Panc1 (cell line): ENCODE data around the gene RILPL1. TPM values are rescaled to one million over a fixed set of nuclear protein-coding genes. Genes with fewer than 3 reads are reported as not detected.
"Not testable (repeated sequence)": the region's sequence is repeated elsewhere in the genome, so short reads cannot be mapped to it uniquely, and the experiment has no call there.

ENCODE experiments used
- ATAC-seq: fragments of 200-7000 bp; cut with Tn5 transposase; 2 replicates; pipeline ENCODE4 v1.9.1; 2020; ENCODE audit warnings: mild to moderate bottlenecking, moderate library complexity
- BruUV-seq: library from RNA; stranded (reverse); fragments of 400-500 nt; replicated peaks from 2 replicates; lab custom pipeline; 2021; lab: Mats Ljungman, UMichigan
- CTCF ChIA-PET: fragments of 300-600 bp; sonication (Branson Sonifier 250); formaldehyde crosslinking; loops from one replicate; lab custom pipeline; 2022; ENCODE audit warnings: antibody characterized with exemption; lab: Charles Lee
- POLR2A ChIA-PET: fragments of 300-600 bp; sonication (Branson Sonifier 250); formaldehyde crosslinking; loops from one replicate; lab custom pipeline; 2022; ENCODE audit warnings: antibody characterized with exemption; lab: Charles Lee
- DNase-seq: peaks from one replicate; pipeline ENCODE4 v3.0.0-alpha.2; 2010; ENCODE audit warnings: low read depth, low spot score
- H3K27ac ChIP-seq: 2 replicates; pipeline ENCODE4 v1.5.1; 2011; ENCODE audit warnings: mild to moderate bottlenecking, low read length, inconsistent platforms
- H3K27me3 ChIP-seq: fragments of 200-500 bp; sonication (Bioruptor generic); 2 replicates; pipeline ENCODE4 v1.6.0; 2014; ENCODE audit warnings: low read length, inconsistent platforms; ENCODE audit not compliant: control insufficient read depth, insufficient read depth
- H3K36me3 ChIP-seq: fragments of 200-500 bp; sonication (Bioruptor generic); 2 replicates; pipeline ENCODE4 v1.5.1; 2014; ENCODE audit warnings: inconsistent platforms, mild to moderate bottlenecking, low read length, moderate library complexity; ENCODE audit not compliant: control insufficient read depth, insufficient read depth
- H3K4me1 ChIP-seq: 2 replicates; pipeline ENCODE4 v1.5.1; 2011; ENCODE audit warnings: inconsistent platforms, mild to moderate bottlenecking, low read length, moderate library complexity; ENCODE audit not compliant: control insufficient read depth, insufficient read depth
- H3K4me3 ChIP-seq, 2 experiments: 2 replicates each; pipeline ENCODE4 v1.5.1; 2011 to 2012; ENCODE audit warnings: low read depth in 2 of 2, low read length in 2 of 2, mild to moderate bottlenecking in 2 of 2, inconsistent platforms in 1 of 2, moderate library complexity in 1 of 2
- H3K9me3 ChIP-seq: fragments of 200-500 bp; sonication (Bioruptor generic); 2 replicates; pipeline ENCODE4 v1.5.1; 2014; ENCODE audit warnings: low read depth, mild to moderate bottlenecking, inconsistent platforms, low read length, moderate library complexity; ENCODE audit not compliant: control insufficient read depth, insufficient read depth
- CTCF ChIP-seq: fragments of 450-650 bp; IDR thresholded peaks from 2 replicates; pipeline ENCODE4 v1.5.1; 2017; ENCODE audit warnings: mild to moderate bottlenecking
- POLR2AphosphoS5 ChIP-seq: IDR thresholded peaks from 2 replicates; pipeline ENCODE4 v1.6.1; 2012; ENCODE audit warnings: mild to moderate bottlenecking, low read depth, low read length, moderate library complexity
- REST ChIP-seq, 2 experiments: IDR thresholded peaks; 2 replicates each; pipeline ENCODE4 v1.6.1; 2011 to 2012; ENCODE audit warnings: low read depth in 2 of 2, control low read depth in 1 of 2, low read length in 1 of 2, mild to moderate bottlenecking in 1 of 2, moderate library complexity in 1 of 2; ENCODE audit not compliant: insufficient read depth in 1 of 2
- SIN3A ChIP-seq: IDR thresholded peaks from 2 replicates; pipeline ENCODE4 v1.6.1; 2012; ENCODE audit warnings: low read depth, mild to moderate bottlenecking, low read length, moderate library complexity, borderline replicate concordance; ENCODE audit not compliant: insufficient read depth
- TCF7L2 ChIP-seq: IDR thresholded peaks from 2 replicates; pipeline ENCODE4 v1.6.1; 2011; ENCODE audit warnings: mild to moderate bottlenecking, low read depth, low read length, inconsistent platforms
- in situ Hi-C: cut with HindIII; loops from 2 replicates; pipeline ENCODE4 v1.10.0; 2016; ENCODE audit warnings: low sequenced_read_pairs, low pct_unique_long_range_greater_than_20kb
- intact Hi-C: fragments of 100-400 bp; cut with micrococcal nuclease; formaldehyde crosslinking; loops from one replicate; pipeline ENCODE4 v1.10.0; 2022; ENCODE audit not compliant: unreplicated experiment
- total RNA-seq: library from RNA; stranded (reverse); gene quantifications from one replicate; pipeline ENCODE4 v1.2.1, GENCODE V29; 2021; ENCODE audit not compliant: unreplicated experiment

RILPL1 gene
- total RNA-seq, 1 experiment from 2014 or later = 16.2 TPM

- Histone ChIP-seq H3K4me1 (no peaks in the 10 kb centered on the region), H3K36me3 (no peaks in the 10 kb centered on the region), H3K9me3 (no peaks in the 10 kb centered on the region), H3K27me3 (no peaks in the 10 kb centered on the region), H3K27ac (no peak overlapping the region), H3K4me3 (no peak overlapping the region)
- no peak for DNase-seq
- TF ChIP-seq POLR2AphosphoS5 = no peak
- POLR2A ChIA-PET = interaction anchor here (0.5 to 0.6 kb wide), 2 partner anchors 104 to 127 kb away, joined by 5 to 7 read pairs; no protein-coding TSS in a partner anchor
- in situ Hi-C loops = no loop called here
- intact Hi-C loops = no loop called here
- BruUV-seq = no TSS peak
- CTCF ChIA-PET = no interaction called here
- no peak for ATAC-seq
These were observed 36.5 kb downstream of the RILPL1 start for GRCh38 chr12:123497065-123497464.

- no peak for DNase-seq
- ChIA-PET POLR2A (interaction anchor here (0.7 kb wide), 1 partner anchor 11 kb away, joined by 6 read pairs; no protein-coding TSS in a partner anchor), CTCF (no interaction called here)
- ATAC-seq = peak; percentile 56
- no peak overlapping the region for H3K4me3 ChIP-seq
- no peaks in the 10 kb centered on the region for H3K9me3 ChIP-seq
- in situ Hi-C loops = no loop called here
- no peaks in the 10 kb centered on the region for H3K27me3 ChIP-seq
- no TSS peak for BruUV-seq
- H3K4me1 ChIP-seq = no peaks in the 10 kb centered on the region
- no peak for TF ChIP-seq TCF7L2
- TF ChIP-seq REST (IDR thresholded peaks at IDR 0.05; ENCODE audit: insufficient read depth in 1 of 2, low read depth in 2 of 2, low read length in 1 of 2) = no peak
- TF ChIP-seq SIN3A = no peak
- TF ChIP-seq CTCF = no peak
- no peak for TF ChIP-seq POLR2AphosphoS5
- intact Hi-C loops = no loop called here
- H3K36me3 ChIP-seq = no peaks in the 10 kb centered on the region
- H3K27ac ChIP-seq = no peak overlapping the region
These were observed 39.2 kb downstream of the RILPL1 start for GRCh38 chr12:123494124-123494851.

GRCh38 chr12:123492339-123493039 is 41.0 kb downstream of the RILPL1 start:
- intact Hi-C loops, H3K27me3 ChIP-seq, ATAC-seq, H3K4me1 ChIP-seq, H3K9me3 ChIP-seq, in situ Hi-C loops, H3K4me3 ChIP-seq, CTCF ChIA-PET, DNase-seq, H3K36me3 ChIP-seq, H3K27ac ChIP-seq, BruUV-seq: not testable (repeated sequence)
- POLR2A ChIA-PET = interaction anchor here (0.6 kb wide), 1 partner anchor 24 kb away, joined by 4 read pairs; no protein-coding TSS in a partner anchor
